C4-2B (cell line): ENCODE data around the gene GRK4.

Source experiments
- CTCF ChIP-seq: fragments of 450-650 bp; conservative IDR thresholded peaks from 2 replicates; pipeline ENCODE4 v1.5.1; 2017; ENCODE audit warnings: mild to moderate bottlenecking
- ZFX ChIP-seq: fragments of 450-650 bp; IDR thresholded peaks from 2 replicates; pipeline ENCODE4 v1.6.1; 2017

GRCh38 chr4:2925496-2925895 lies 37.9 kb upstream of the GRK4 start:
- TF ChIP-seq CTCF, result no peak
- no peak for TF ChIP-seq ZFX
